ENCODE results near the gene PNMA1.

GRCh38 chr14:73749706-73750530, 35.7 kb upstream of the PNMA1 start:
- TF ChIP-seq CTCF (IDR thresholded peaks at IDR 0.05) (no peak), POLR2AphosphoS5 (IDR thresholded peaks at IDR 0.05) (no peak), POLR2A (IDR thresholded peaks at IDR 0.05) (no peak), EP300 (IDR thresholded peaks at IDR 0.05) (no peak)
